ENCODE data around the gene ADAM15. TPM values are rescaled to one million over a fixed set of nuclear protein-coding genes. Genes with fewer than 3 reads are reported as not detected.

ADAM15 gene
- polyA plus RNA-seq, 3 donors, result 44.5 to 202 (median 74.3) TPM

- H3K9ac ChIP-seq (ENCODE audit: insufficient read depth, low read length, poor library complexity, severe bottlenecking), result peak overlapping the region; percentile 79
- intact Hi-C loops (cut with micrococcal nuclease), result no loop called here
- peaks cover 28 to 52% of the 10 kb centered on the region in 2 donors for H3K36me3 Mint-ChIP-seq
- H3K9me3 Mint-ChIP-seq, result no peaks in the 10 kb centered on the region
- peaks cover 0 to under 1% (median 0%) of the 10 kb centered on the region in 3 donors for H3K27me3 Mint-ChIP-seq (ENCODE audit: low read depth in 3 of 3)
- H3K4me1 Mint-ChIP-seq, result peaks cover 75% of the 10 kb centered on the region
- H3K4me3 ChIP-seq (replicated peaks in 1 of 3; ENCODE audit: low read depth in 2 of 3, low read length in 3 of 3), result peak overlapping the region in 2 of 3 experiments; percentile 93 to 100
- peak overlapping the region; percentile 91 to 98 for H3K4me3 Mint-ChIP-seq
- WGBS (ENCODE audit: insufficient coverage), result no CpG with 5 or more reads among the region's 6 CpGs
- H3K9me3 ChIP-seq (replicated peaks in 1 of 2; ENCODE audit: control insufficient read depth in 1 of 2, insufficient read depth in 1 of 2, low read length in 2 of 2), result no peaks in the 10 kb centered on the region
- DNase-seq, result no peak
- peaks cover 99% of the 10 kb centered on the region for H3K79me2 ChIP-seq (ENCODE audit: insufficient read depth, low read length)
- H3K27ac Mint-ChIP-seq, result peak overlapping the region; percentile 85 to 94 (median 92)
- H3K27ac ChIP-seq (ENCODE audit: low read depth in 1 of 2, low read length in 2 of 2), result peak overlapping the region; percentile 91 to 99
- peaks cover 89% of the 10 kb centered on the region for H4K20me1 ChIP-seq (ENCODE audit: insufficient read depth, low read length)
- H3K36me3 ChIP-seq (replicated peaks in 1 of 2; ENCODE audit: control insufficient read depth in 1 of 2, insufficient read depth in 2 of 2, low read length in 2 of 2), result peaks cover 29 to 38% of the 10 kb centered on the region in 2 donors
- peak overlapping the region; percentile 100 for H3K4me2 ChIP-seq (replicated peaks; ENCODE audit: extremely low read depth, low read length, poor library complexity, severe bottlenecking)
- H3K27me3 ChIP-seq (ENCODE audit: control insufficient read depth in 2 of 2, insufficient read depth in 2 of 2, low read length in 2 of 2), result no peaks in the 10 kb centered on the region
- peaks cover 85 to 100% of the 10 kb centered on the region in 2 donors for H3K4me1 ChIP-seq (ENCODE audit: control insufficient read depth in 1 of 2, insufficient read depth in 2 of 2, low read length in 2 of 2)
- no peak overlapping the region for H2AFZ ChIP-seq (ENCODE audit: insufficient read depth, low read depth, low read length, poor library complexity, severe bottlenecking)
- no peak for TF ChIP-seq CTCF (IDR thresholded peaks at IDR 0.05)
Observed at GRCh38 chr1:155011437-155012025, 39.6 kb upstream of the ADAM15 start.

- H3K36me3 Mint-ChIP-seq, result peaks cover 29 to 58% of the 10 kb centered on the region in 2 donors
- H3K79me2 ChIP-seq (ENCODE audit: insufficient read depth, low read length), result peaks cover 98% of the 10 kb centered on the region
- no CpG with 5 or more reads among the region's 9 CpGs for WGBS (ENCODE audit: insufficient coverage)
- H4K20me1 ChIP-seq (ENCODE audit: insufficient read depth, low read length), result peaks cover 89% of the 10 kb centered on the region
- peak overlapping the region; percentile 91 to 99 for H3K27ac ChIP-seq (ENCODE audit: low read depth in 1 of 2, low read length in 2 of 2)
- intact Hi-C loops (cut with micrococcal nuclease), result no loop called here
- peak overlapping the region; percentile 38 to 95 (median 92) for H3K27ac Mint-ChIP-seq
- no peak overlapping the region for H3K9ac ChIP-seq (ENCODE audit: insufficient read depth, low read length, poor library complexity, severe bottlenecking)
- no peaks in the 10 kb centered on the region for H3K9me3 ChIP-seq (replicated peaks in 1 of 2; ENCODE audit: control insufficient read depth in 1 of 2, insufficient read depth in 1 of 2, low read length in 2 of 2)
- H3K4me3 ChIP-seq (replicated peaks in 1 of 3; ENCODE audit: low read depth in 2 of 3, low read length in 3 of 3), result peak overlapping the region in 2 of 3 experiments; percentile 93 to 100
- H3K9me3 Mint-ChIP-seq, result no peaks in the 10 kb centered on the region
- H3K4me1 Mint-ChIP-seq, result peaks cover 75% of the 10 kb centered on the region
- peak; percentile 47 to 66 (median 58) for DNase-seq
- peaks cover 0 to 2% (median 0%) of the 10 kb centered on the region in 3 donors for H3K27me3 Mint-ChIP-seq (ENCODE audit: low read depth in 3 of 3)
- H2AFZ ChIP-seq (ENCODE audit: insufficient read depth, low read depth, low read length, poor library complexity, severe bottlenecking), result no peak overlapping the region
- TF ChIP-seq CTCF (IDR thresholded peaks at IDR 0.05), result no peak
- H3K4me3 Mint-ChIP-seq, result peak overlapping the region; percentile 68 to 81
- peaks cover 85 to 100% of the 10 kb centered on the region in 2 donors for H3K4me1 ChIP-seq (ENCODE audit: control insufficient read depth in 1 of 2, insufficient read depth in 2 of 2, low read length in 2 of 2)
- H3K27me3 ChIP-seq (ENCODE audit: control insufficient read depth in 2 of 2, insufficient read depth in 2 of 2, low read length in 2 of 2), result no peaks in the 10 kb centered on the region
- H3K36me3 ChIP-seq (replicated peaks in 1 of 2; ENCODE audit: control insufficient read depth in 1 of 2, insufficient read depth in 2 of 2, low read length in 2 of 2), result peaks cover 35 to 43% of the 10 kb centered on the region in 2 donors
- H3K4me2 ChIP-seq (replicated peaks; ENCODE audit: extremely low read depth, low read length, poor library complexity, severe bottlenecking), result peak overlapping the region; percentile 100
Observed at GRCh38 chr1:155012026-155012546, 39.0 kb upstream of the ADAM15 start.

All from CD14-positive monocyte (primary cell).